ENCODE data around the gene ZBTB47.

Gene ZBTB47

DNA sequence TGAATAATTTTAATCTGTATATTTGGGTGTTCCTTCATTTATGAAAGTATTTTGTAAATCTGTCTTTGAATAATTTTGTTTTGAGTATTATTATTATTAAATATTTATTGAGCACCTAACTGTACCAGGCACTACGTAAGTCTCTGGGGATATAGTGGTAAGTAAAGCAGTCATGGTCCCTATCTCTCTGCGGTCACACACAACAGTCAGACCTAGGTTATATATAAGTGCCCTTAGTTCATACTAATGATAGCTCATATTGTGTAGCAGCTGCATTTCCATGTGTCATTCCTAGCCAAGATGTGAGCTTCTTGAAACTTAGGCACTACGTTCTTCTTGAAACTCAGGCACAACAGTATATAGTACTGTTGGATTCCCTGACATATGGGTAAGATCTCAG lies 40.6 kb upstream of the ZBTB47 start:
- H3K9me3 Mint-ChIP-seq, result no peaks in the 10 kb centered on the region
- peaks cover 42% of the 10 kb centered on the region for H3K4me1 Mint-ChIP-seq
- peaks cover 43% of the 10 kb centered on the region for H3K36me3 Mint-ChIP-seq (ENCODE audit: low read depth)
- no peak overlapping the region for H3K27ac Mint-ChIP-seq
- TF ChIP-seq, protein P1, sequence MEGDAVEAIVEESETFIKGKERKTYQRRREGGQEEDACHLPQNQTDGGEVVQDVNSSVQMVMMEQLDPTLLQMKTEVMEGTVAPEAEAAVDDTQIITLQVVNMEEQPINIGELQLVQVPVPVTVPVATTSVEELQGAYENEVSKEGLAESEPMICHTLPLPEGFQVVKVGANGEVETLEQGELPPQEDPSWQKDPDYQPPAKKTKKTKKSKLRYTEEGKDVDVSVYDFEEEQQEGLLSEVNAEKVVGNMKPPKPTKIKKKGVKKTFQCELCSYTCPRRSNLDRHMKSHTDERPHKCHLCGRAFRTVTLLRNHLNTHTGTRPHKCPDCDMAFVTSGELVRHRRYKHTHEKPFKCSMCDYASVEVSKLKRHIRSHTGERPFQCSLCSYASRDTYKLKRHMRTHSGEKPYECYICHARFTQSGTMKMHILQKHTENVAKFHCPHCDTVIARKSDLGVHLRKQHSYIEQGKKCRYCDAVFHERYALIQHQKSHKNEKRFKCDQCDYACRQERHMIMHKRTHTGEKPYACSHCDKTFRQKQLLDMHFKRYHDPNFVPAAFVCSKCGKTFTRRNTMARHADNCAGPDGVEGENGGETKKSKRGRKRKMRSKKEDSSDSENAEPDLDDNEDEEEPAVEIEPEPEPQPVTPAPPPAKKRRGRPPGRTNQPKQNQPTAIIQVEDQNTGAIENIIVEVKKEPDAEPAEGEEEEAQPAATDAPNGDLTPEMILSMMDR (IDR thresholded peaks at IDR 0.05; ENCODE audit: unreplicated experiment in 3 of 3), result no peak
- no peaks in the 10 kb centered on the region for H3K27me3 Mint-ChIP-seq (ENCODE audit: low read depth)
- H3K4me3 Mint-ChIP-seq, result no peak overlapping the region

GRCh38 chr3:42613462-42613861 lies 40.0 kb upstream of the ZBTB47 start:
- Mint-ChIP-seq H3K4me3 (no peak overlapping the region), H3K27ac (no peak overlapping the region), H3K9me3 (no peaks in the 10 kb centered on the region), H3K4me1 (peaks cover 40% of the 10 kb centered on the region), H3K36me3 (ENCODE audit: low read depth) (peaks cover 42% of the 10 kb centered on the region), H3K27me3 (ENCODE audit: low read depth) (no peaks in the 10 kb centered on the region)
- TF ChIP-seq, protein P1 (IDR thresholded peaks at IDR 0.05; ENCODE audit: unreplicated experiment in 3 of 3), result peak; percentile 21 to 40 (median 37)

GRCh38 chr3:42631620-42632019 lies 21.9 kb upstream of the ZBTB47 start:
- Mint-ChIP-seq H3K4me1 (no peaks in the 10 kb centered on the region), H3K27me3 (ENCODE audit: low read depth) (no peaks in the 10 kb centered on the region), H3K9me3 (no peaks in the 10 kb centered on the region), H3K27ac (no peak overlapping the region), H3K4me3 (no peak overlapping the region), H3K36me3 (ENCODE audit: low read depth) (peaks cover 60% of the 10 kb centered on the region)
- TF ChIP-seq, protein P1 (IDR thresholded peaks at IDR 0.05; ENCODE audit: unreplicated experiment in 3 of 3), result no peak

DNA sequence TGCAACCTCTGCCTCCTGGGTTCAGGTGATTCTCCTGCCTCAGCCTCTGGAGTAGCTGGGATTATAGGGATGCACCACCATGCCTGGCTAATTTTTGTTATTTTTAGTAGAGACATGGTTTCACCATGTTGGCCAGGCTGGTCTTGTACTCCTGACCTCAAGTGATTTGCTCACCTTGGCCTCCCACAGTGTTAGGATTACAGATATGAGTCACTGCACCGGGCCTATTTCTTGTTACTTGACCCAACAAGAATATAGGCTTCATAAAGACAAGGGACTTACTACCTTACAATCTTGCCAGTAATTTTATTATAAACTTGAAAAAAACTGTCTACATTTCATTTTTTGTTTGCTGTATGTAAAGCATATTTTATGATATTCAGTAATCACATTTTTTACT lies 21.4 kb upstream of the ZBTB47 start:
- Mint-ChIP-seq H3K9me3 (no peaks in the 10 kb centered on the region), H3K4me1 (no peaks in the 10 kb centered on the region), H3K36me3 (ENCODE audit: low read depth) (peaks cover 58% of the 10 kb centered on the region), H3K4me3 (no peak overlapping the region), H3K27me3 (ENCODE audit: low read depth) (no peaks in the 10 kb centered on the region), H3K27ac (no peak overlapping the region)
- TF ChIP-seq, protein P1 (IDR thresholded peaks at IDR 0.05; ENCODE audit: unreplicated experiment in 3 of 3), result no peak

DNA sequence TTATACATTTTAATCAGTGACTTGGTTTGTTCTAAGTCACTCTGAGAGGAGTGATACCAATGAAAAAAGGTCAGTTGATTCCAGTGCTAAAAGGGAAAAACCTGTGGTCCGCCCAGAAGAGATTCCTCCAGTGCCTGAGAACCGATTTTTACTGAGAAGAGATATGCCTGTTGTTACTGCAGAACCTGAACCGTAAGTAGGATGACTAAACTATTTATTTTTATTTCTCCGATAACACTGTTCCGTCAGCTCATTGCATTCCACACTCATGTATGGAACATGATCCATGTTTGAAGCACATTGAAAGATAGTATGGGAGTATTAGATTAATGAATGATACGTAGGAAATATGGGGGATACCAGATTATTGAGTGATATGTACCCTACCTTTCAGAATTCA lies 20.0 kb upstream of the ZBTB47 start:
- Mint-ChIP-seq H3K27ac (no peak overlapping the region), H3K4me3 (no peak overlapping the region), H3K27me3 (ENCODE audit: low read depth) (no peaks in the 10 kb centered on the region), H3K4me1 (no peaks in the 10 kb centered on the region), H3K9me3 (no peaks in the 10 kb centered on the region), H3K36me3 (ENCODE audit: low read depth) (peaks cover 52% of the 10 kb centered on the region)
- TF ChIP-seq, protein P1 (IDR thresholded peaks at IDR 0.05; ENCODE audit: unreplicated experiment in 3 of 3), result no peak

GRCh38 chr3:42635111-42635510 lies 18.4 kb upstream of the ZBTB47 start:
- Mint-ChIP-seq H3K27me3 (ENCODE audit: low read depth) (no peaks in the 10 kb centered on the region), H3K27ac (no peak overlapping the region), H3K4me3 (no peak overlapping the region), H3K9me3 (no peaks in the 10 kb centered on the region), H3K36me3 (ENCODE audit: low read depth) (peaks cover 44% of the 10 kb centered on the region), H3K4me1 (no peaks in the 10 kb centered on the region)
- TF ChIP-seq, protein P1 (IDR thresholded peaks at IDR 0.05; ENCODE audit: unreplicated experiment in 3 of 3), result no peak
